Fibroblast of lung (primary cell): ENCODE measurements around the gene FKBP8.

ENCODE experiments used
- EZH2 ChIP-seq: IDR thresholded peaks from 2 replicates; pipeline ENCODE4 v1.5.1; 2012; ENCODE audit warnings: low read length, control low read depth, mild to moderate bottlenecking; ENCODE audit errors: missing control alignments
- TF ChIP-seq, protein P1 (sequence below), 2 donors: IDR thresholded peaks in 1 of 2; conservative IDR thresholded peaks in 1 of 2; 1 replicate in 1 of 2; 2 replicates in 1 of 2; pipeline ENCODE4 v1.5.1; 2011 to 2012; ENCODE audit warnings: low read length in 2 of 2, control low read depth in 1 of 2, inconsistent platforms in 1 of 2, low read depth in 1 of 2, mild to moderate bottlenecking in 1 of 2

DNA sequence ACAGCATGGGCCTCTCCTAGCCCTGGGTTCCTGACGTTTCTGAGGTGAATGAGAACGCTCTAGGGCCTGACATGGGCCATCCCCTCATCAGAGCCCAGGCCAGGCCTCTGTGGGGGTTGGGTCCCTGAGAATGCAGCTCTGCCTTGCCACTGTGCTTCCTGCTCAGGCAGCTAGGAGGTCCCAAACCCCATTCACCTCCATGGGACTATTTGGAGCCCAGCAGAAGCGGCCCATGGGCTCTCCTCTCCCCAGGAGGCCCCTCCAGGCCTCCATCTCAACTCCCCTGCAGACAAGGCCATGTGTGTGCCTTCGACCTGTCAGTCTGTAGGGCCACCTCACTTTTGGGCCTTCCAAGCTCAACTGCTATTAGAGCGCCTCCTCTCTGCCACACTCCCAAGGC lies 58.4 kb downstream of the FKBP8 start:
- TF ChIP-seq, protein P1, sequence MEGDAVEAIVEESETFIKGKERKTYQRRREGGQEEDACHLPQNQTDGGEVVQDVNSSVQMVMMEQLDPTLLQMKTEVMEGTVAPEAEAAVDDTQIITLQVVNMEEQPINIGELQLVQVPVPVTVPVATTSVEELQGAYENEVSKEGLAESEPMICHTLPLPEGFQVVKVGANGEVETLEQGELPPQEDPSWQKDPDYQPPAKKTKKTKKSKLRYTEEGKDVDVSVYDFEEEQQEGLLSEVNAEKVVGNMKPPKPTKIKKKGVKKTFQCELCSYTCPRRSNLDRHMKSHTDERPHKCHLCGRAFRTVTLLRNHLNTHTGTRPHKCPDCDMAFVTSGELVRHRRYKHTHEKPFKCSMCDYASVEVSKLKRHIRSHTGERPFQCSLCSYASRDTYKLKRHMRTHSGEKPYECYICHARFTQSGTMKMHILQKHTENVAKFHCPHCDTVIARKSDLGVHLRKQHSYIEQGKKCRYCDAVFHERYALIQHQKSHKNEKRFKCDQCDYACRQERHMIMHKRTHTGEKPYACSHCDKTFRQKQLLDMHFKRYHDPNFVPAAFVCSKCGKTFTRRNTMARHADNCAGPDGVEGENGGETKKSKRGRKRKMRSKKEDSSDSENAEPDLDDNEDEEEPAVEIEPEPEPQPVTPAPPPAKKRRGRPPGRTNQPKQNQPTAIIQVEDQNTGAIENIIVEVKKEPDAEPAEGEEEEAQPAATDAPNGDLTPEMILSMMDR (conservative IDR thresholded peaks at IDR 0.05 in 1 of 2, IDR thresholded peaks at IDR 0.05 in 1 of 2; ENCODE audit: low read depth in 1 of 2, low read length in 2 of 2) = no peak
- no peak for TF ChIP-seq EZH2
